HepG2 (cell line): ENCODE results near the gene CLIC1. TPM values are rescaled to one million over a fixed set of nuclear protein-coding genes. Genes with fewer than 3 reads are reported as not detected.
A peak's percentile ranks its signal among the peaks of the same experiment; 100 is the strongest.

ENCODE experiments used
- ETV5 ChIP-seq: IDR thresholded peaks from 2 replicates; pipeline ENCODE4 v1.6.1; 2018; ENCODE audit warnings: missing biosample characterization, missing genetic modification reagents, inconsistent platforms, borderline replicate concordance
- FOSL2 ChIP-seq: sonication (generic); formaldehyde crosslinking; IDR thresholded peaks from 2 replicates; pipeline ENCODE4 v1.4.0; 2020; ENCODE audit warnings: missing genetic modification reagents
- GATAD2A ChIP-seq: IDR thresholded peaks from 2 replicates; pipeline ENCODE4 v1.6.1; 2016
- GTF2F1 ChIP-seq: fragments of 150-350 bp; IDR thresholded peaks from 2 replicates; pipeline ENCODE4 v1.6.1; 2014; ENCODE audit warnings: low read length
- KLF11 ChIP-seq: IDR thresholded peaks from 2 replicates; pipeline ENCODE4 v1.6.1; 2016; ENCODE audit warnings: missing compliant biosample characterization
- KLF16 ChIP-seq, 2 experiments: sonication (generic) in 1 of 2; formaldehyde crosslinking in 1 of 2; IDR thresholded peaks; 2 replicates each; pipeline versions ENCODE4 v1.6.1 to v1.8.0; 2016 to 2023; ENCODE audit warnings: missing genetic modification reagents in 2 of 2, missing compliant biosample characterization in 1 of 2
- KLF9 ChIP-seq: IDR thresholded peaks from 2 replicates; pipeline ENCODE4 v1.6.1; 2016; ENCODE audit warnings: low read depth
- MXI1 ChIP-seq: IDR thresholded peaks from 3 replicates; pipeline ENCODE4 v1.6.1; 2012; ENCODE audit warnings: low read depth, low read length, inconsistent platforms, borderline replicate concordance
- NR2F6 ChIP-seq, 2 experiments: IDR thresholded peaks; 2 replicates each; pipeline ENCODE4 v1.6.1; 2016; ENCODE audit warnings: antibody characterized with exemption in 1 of 2, mild to moderate bottlenecking in 1 of 2
- SPEN ChIP-seq: sonication (generic); formaldehyde crosslinking; IDR thresholded peaks from 2 replicates; pipeline ENCODE4 v1.5.1; 2020; ENCODE audit warnings: low read depth, mild to moderate bottlenecking, missing genetic modification reagents
- TAF15 ChIP-seq: fragments of 200-400 bp; formaldehyde crosslinking; IDR thresholded peaks from one replicate; pipeline ENCODE4 v1.6.1; 2018; ENCODE audit warnings: mild to moderate bottlenecking, low read depth, low read length; ENCODE audit not compliant: poor library complexity, severe bottlenecking
- ZNF275 ChIP-seq: sonication (generic); formaldehyde crosslinking; IDR thresholded peaks from 2 replicates; pipeline ENCODE4 v1.8.0; 2022; ENCODE audit warnings: missing genetic modification reagents, mild to moderate bottlenecking, inconsistent platforms, borderline replicate concordance
- ZNF547 ChIP-seq: sonication (generic); formaldehyde crosslinking; IDR thresholded peaks from 2 replicates; pipeline ENCODE4 v1.5.1; 2020; ENCODE audit warnings: mild to moderate bottlenecking, missing genetic modification reagents
- ZNF609 ChIP-seq: sonication (generic); formaldehyde crosslinking; IDR thresholded peaks from 2 replicates; pipeline ENCODE4 v1.4.0; 2020; ENCODE audit warnings: mild to moderate bottlenecking, missing genetic modification reagents, borderline replicate concordance
- polyA plus RNA-seq, 8 experiments: library from polyadenylated mRNA; depleted of rRNA in 3 of 8; stranded (reverse) in 7 of 8; unstranded in 1 of 8; fragments of >200 nt; fragmentation: Illumina TruSeq in 4 of 8; extraction: Trizol in 4 of 8; gene quantifications; 2 replicates each; pipeline versions ENCODE4 v1.2.1 to v1.2.3, GENCODE V29; 2011 to 2016; ENCODE audit warnings: low read depth in 4 of 8, missing spikeins in 1 of 8, mixed read lengths in 1 of 8; ENCODE audit not compliant: insufficient read depth in 1 of 8
- total RNA-seq, 5 experiments: library from RNA; depleted of rRNA; stranded (reverse); fragments of >200 nt; fragmentation: Illumina TruSeq; extraction: Trizol; gene quantifications; 2 replicates each; pipeline ENCODE4 v1.2.3, GENCODE V29; 2016; ENCODE audit warnings: low read depth in 1 of 5
- TF ChIP-seq, protein P1 (sequence below): sonication (generic); formaldehyde crosslinking; IDR thresholded peaks from 2 replicates; pipeline ENCODE4 v1.4.0; 2020; ENCODE audit warnings: missing genetic modification reagents, borderline replicate concordance

Gene CLIC1
- total and polyA plus RNA-seq, 2 of the 13 experiments (the other 11 are each of a cell fraction or from before 2014, with no cell fraction given), result 602 to 891 TPM

- TF ChIP-seq, protein P1, sequence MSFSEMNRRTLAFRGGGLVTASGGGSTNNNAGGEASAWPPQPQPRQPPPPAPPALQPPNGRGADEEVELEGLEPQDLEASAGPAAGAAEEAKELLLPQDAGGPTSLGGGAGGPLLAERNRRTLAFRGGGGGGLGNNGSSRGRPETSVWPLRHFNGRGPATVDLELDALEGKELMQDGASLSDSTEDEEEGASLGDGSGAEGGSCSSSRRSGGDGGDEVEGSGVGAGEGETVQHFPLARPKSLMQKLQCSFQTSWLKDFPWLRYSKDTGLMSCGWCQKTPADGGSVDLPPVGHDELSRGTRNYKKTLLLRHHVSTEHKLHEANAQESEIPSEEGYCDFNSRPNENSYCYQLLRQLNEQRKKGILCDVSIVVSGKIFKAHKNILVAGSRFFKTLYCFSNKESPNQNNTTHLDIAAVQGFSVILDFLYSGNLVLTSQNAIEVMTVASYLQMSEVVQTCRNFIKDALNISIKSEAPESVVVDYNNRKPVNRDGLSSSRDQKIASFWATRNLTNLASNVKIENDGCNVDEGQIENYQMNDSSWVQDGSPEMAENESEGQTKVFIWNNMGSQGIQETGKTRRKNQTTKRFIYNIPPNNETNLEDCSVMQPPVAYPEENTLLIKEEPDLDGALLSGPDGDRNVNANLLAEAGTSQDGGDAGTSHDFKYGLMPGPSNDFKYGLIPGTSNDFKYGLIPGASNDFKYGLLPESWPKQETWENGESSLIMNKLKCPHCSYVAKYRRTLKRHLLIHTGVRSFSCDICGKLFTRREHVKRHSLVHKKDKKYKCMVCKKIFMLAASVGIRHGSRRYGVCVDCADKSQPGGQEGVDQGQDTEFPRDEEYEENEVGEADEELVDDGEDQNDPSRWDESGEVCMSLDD (CRISPR knock-in tag), result peak; percentile 96
- TF ChIP-seq FOSL2 (CRISPR knock-in tag) (no peak; the same call in 1 of the 2 replicates), ZNF547 (peak; percentile 59; the same call in 1 of the 2 replicates), KLF16 (CRISPR knock-in tag; IDR thresholded peaks at IDR 0.05) (peak in 1 of 2 experiments; percentile 98; a peak in 2 of 4 replicates), TAF15 (no peak), ETV5 (CRISPR knock-in tag) (peak; percentile 29; the same call in 1 of the 2 replicates), KLF9 (CRISPR knock-in tag) (peak; percentile 91; the same call in 1 of the 2 replicates), KLF11 (CRISPR knock-in tag) (peak; percentile 69; the same call in 1 of the 2 replicates), ZNF275 (no peak), SPEN (peak; percentile 56; the same call in 1 of the 2 replicates), MXI1 (peak; percentile 28; the same call in 1 of the 3 replicates), GATAD2A (peak; percentile 71), ZNF609 (peak; percentile 74; the same call in 1 of the 2 replicates), NR2F6 (IDR thresholded peaks at IDR 0.05) (0 out of 2 replicates have a peak, but pooled peaks have one; percentile 38), NR2F6 (CRISPR knock-in tag; IDR thresholded peaks at IDR 0.05) (peak; percentile 33), GTF2F1 (no peak)
These were observed 6.8 kb downstream of the CLIC1 start (continued) for GRCh38 chr6:31729515-31729978.
